Epidermal melanocyte (primary cell): ENCODE measurements around the gene LY86.

Experiments used
- DNase-seq: peaks from one replicate; pipeline ENCODE4 v3.0.0; 2011; ENCODE audit warnings: low spot score; ENCODE audit not compliant: insufficient read length

Gene LY86

DNA sequence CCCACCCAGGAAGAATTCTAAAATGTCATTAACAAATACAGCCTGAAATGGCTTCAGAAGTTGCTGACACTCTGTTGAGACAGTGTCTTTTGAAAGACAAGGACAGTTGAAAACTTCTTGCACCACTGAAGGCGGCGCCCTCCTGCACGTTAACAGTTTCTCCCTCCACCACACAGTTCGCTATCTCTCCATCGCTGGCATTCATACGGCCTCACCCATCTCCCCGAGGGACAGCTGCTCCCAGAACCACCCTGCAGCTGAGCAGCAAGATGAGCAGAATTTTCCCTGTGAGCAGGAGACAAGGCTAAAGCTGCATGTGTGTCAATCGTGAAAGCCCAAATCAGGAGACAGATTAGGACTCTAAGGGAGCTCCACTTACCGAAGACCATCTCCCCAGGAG is 113.3 kb downstream of the LY86 start:
- DNase-seq: no peak

- DNase-seq: no peak
Observed at GRCh38 chr6:6703699-6704098, 115.2 kb downstream of the LY86 start.
